ENCODE measurements around the gene SPC25. TPM values are rescaled to one million over a fixed set of nuclear protein-coding genes. Genes with fewer than 3 reads are reported as not detected.

SPC25 gene
- polyA plus RNA-seq, 1 donor (not counting 4 experiments of a cell fraction or from before 2014, with no cell fraction given): 7.1 TPM

- Histone ChIP-seq H3K4me3 (ENCODE audit: control insufficient read depth in 2 of 3, extremely low read depth in 1 of 3, insufficient read depth in 2 of 3, low read depth in 1 of 3, low read length in 3 of 3) (no peak overlapping the region), H3K36me3 (ENCODE audit: control insufficient read depth in 2 of 2, extremely low read depth in 1 of 2, insufficient read depth in 2 of 2, low read length in 2 of 2) (no peaks in the 10 kb centered on the region), H3K79me2 (ENCODE audit: control insufficient read depth, insufficient read depth, low read length) (no peaks in the 10 kb centered on the region), H3K27ac (ENCODE audit: control insufficient read depth, insufficient read depth, low read length) (no peak overlapping the region), H3K27me3 (ENCODE audit: control insufficient read depth, extremely low read depth, insufficient read depth, low read length) (peaks cover 23% of the 10 kb centered on the region), H2AFZ (ENCODE audit: control insufficient read depth, low read length) (no peak overlapping the region), H3K9me1 (ENCODE audit: control insufficient read depth, extremely low read depth, insufficient read depth, low read length) (no peaks in the 10 kb centered on the region), H4K20me1 (ENCODE audit: control insufficient read depth, extremely low read depth, insufficient read depth, low read length) (no peaks in the 10 kb centered on the region), H3K4me2 (ENCODE audit: control insufficient read depth, extremely low read depth, insufficient read depth, low read depth, low read length) (peak overlapping the region; percentile 80), H3K4me1 (ENCODE audit: control insufficient read depth, extremely low read depth, insufficient read depth, low read length) (no peaks in the 10 kb centered on the region), H3K9me3 (ENCODE audit: control insufficient read depth, low read depth, low read length) (no peaks in the 10 kb centered on the region), H3K9ac (ENCODE audit: control insufficient read depth, extremely low read depth, insufficient read depth, low read length) (no peak overlapping the region)
- dilution Hi-C loops (cut with MboI; ENCODE audit: extremely low pct_ligation_motif_present, low sequenced_read_pairs): no loop called here
- no peak for TF ChIP-seq EZH2 (IDR thresholded peaks at IDR 0.05; ENCODE audit: low read length)
- TF ChIP-seq CTCF (optimal IDR thresholded peaks at IDR 0.05 in 1 of 3, IDR thresholded peaks at IDR 0.05 in 1 of 3, conservative IDR thresholded peaks at IDR 0.05 in 1 of 3; ENCODE audit: extremely low read depth in 1 of 3, insufficient read depth in 2 of 3, low read length in 3 of 3): no peak
- FAIRE-seq (no peak), DNase-seq (ENCODE audit: low read depth, low spot score) (no peak)
Measured at GRCh38 chr2:168912466-168912865, 22.2 kb upstream of the SPC25 start.

GRCh38 chr2:168910330-168910729 lies 20.1 kb upstream of the SPC25 start:
- H3K27me3 ChIP-seq (ENCODE audit: control insufficient read depth, extremely low read depth, insufficient read depth, low read length): peaks cover 27% of the 10 kb centered on the region
- H3K4me2 ChIP-seq (ENCODE audit: control insufficient read depth, extremely low read depth, insufficient read depth, low read depth, low read length): no peak overlapping the region
- TF ChIP-seq CTCF (optimal IDR thresholded peaks at IDR 0.05 in 1 of 3, IDR thresholded peaks at IDR 0.05 in 1 of 3, conservative IDR thresholded peaks at IDR 0.05 in 1 of 3; ENCODE audit: extremely low read depth in 1 of 3, insufficient read depth in 2 of 3, low read length in 3 of 3) (no peak), EZH2 (IDR thresholded peaks at IDR 0.05; ENCODE audit: low read length) (no peak)

More at GRCh38 chr2:168910330-168910729, 20.1 kb upstream of the SPC25 start:
- no peak overlapping the region for H2AFZ ChIP-seq (ENCODE audit: control insufficient read depth, low read length)
- FAIRE-seq (no peak), DNase-seq (ENCODE audit: low read depth, low spot score) (no peak)
- dilution Hi-C loops (cut with MboI; ENCODE audit: extremely low pct_ligation_motif_present, low sequenced_read_pairs): no loop called here
- no peak overlapping the region for H3K4me3 ChIP-seq (ENCODE audit: control insufficient read depth in 2 of 3, extremely low read depth in 1 of 3, insufficient read depth in 2 of 3, low read depth in 1 of 3, low read length in 3 of 3)
- H4K20me1 ChIP-seq (ENCODE audit: control insufficient read depth, extremely low read depth, insufficient read depth, low read length): no peaks in the 10 kb centered on the region
- H3K27ac ChIP-seq (ENCODE audit: control insufficient read depth, insufficient read depth, low read length): no peak overlapping the region
- H3K9me1 ChIP-seq (ENCODE audit: control insufficient read depth, extremely low read depth, insufficient read depth, low read length): no peaks in the 10 kb centered on the region
- H3K36me3 ChIP-seq (ENCODE audit: control insufficient read depth in 2 of 2, extremely low read depth in 1 of 2, insufficient read depth in 2 of 2, low read length in 2 of 2): no peaks in the 10 kb centered on the region
- no peak overlapping the region for H3K9ac ChIP-seq (ENCODE audit: control insufficient read depth, extremely low read depth, insufficient read depth, low read length)
- H3K79me2 ChIP-seq (ENCODE audit: control insufficient read depth, insufficient read depth, low read length): no peaks in the 10 kb centered on the region
- H3K9me3 ChIP-seq (ENCODE audit: control insufficient read depth, low read depth, low read length): no peaks in the 10 kb centered on the region
- no peaks in the 10 kb centered on the region for H3K4me1 ChIP-seq (ENCODE audit: control insufficient read depth, extremely low read depth, insufficient read depth, low read length)
